Testis (tissue), 3 donors: ENCODE data around the gene AUTS2. TPM values are rescaled to one million over a fixed set of nuclear protein-coding genes. Genes with fewer than 3 reads are reported as not detected.

Source experiments
- DNase-seq: peaks from one replicate; pipeline ENCODE4 v3.0.0-alpha.2; 2019
- H3K27ac ChIP-seq, 2 donors: fragments of 200-600 bp; sonication (generic); one replicate each; pipeline ENCODE4 v1.5.1; 2019
- H3K27me3 ChIP-seq: fragments of 200-600 bp; sonication (generic); one replicate; pipeline ENCODE4 v1.5.1; 2019
- H3K36me3 ChIP-seq: fragments of 200-600 bp; sonication (generic); one replicate; pipeline ENCODE4 v1.5.1; 2017; ENCODE audit warnings: low read depth; ENCODE audit errors: missing control alignments
- H3K4me1 ChIP-seq: fragments of 200-600 bp; sonication (generic); one replicate; pipeline ENCODE4 v1.5.1; 2019
- H3K4me3 ChIP-seq, 2 donors: fragments of 200-600 bp; sonication (generic); one replicate each; pipeline ENCODE4 v1.5.1; 2017 to 2019
- H3K9me3 ChIP-seq: fragments of 200-600 bp; sonication (generic); one replicate; pipeline ENCODE4 v1.5.1; 2017
- CTCF ChIP-seq, 3 experiments: fragments of 450-650 bp in 2 of 3; fragments of 200-600 bp in 1 of 3; sonication (generic) in 1 of 3; IDR thresholded peaks; one replicate each; pipeline ENCODE4 v1.5.1; 2016 to 2019; ENCODE audit warnings: antibody characterized with exemption in 3 of 3, mild to moderate bottlenecking in 2 of 3, moderate library complexity in 1 of 3
- POLR2A ChIP-seq: fragments of 450-650 bp; IDR thresholded peaks from one replicate; pipeline ENCODE4 v1.6.1; 2017; ENCODE audit warnings: antibody characterized with exemption, mild to moderate bottlenecking, moderate library complexity
- WGBS, 2 donors: methylation state at CpG; one replicate each; pipeline ENCODE4 v1.1.5; 2018; 5-methylcytosine and 5-hydroxymethylcytosine counted together
- intact Hi-C: fragments of 100-400 bp; cut with DNase I; formaldehyde crosslinking; loops from one replicate; pipeline ENCODE4 v1.15.1; 2023; ENCODE audit warnings: low total_unique reads
- polyA plus RNA-seq: library from polyadenylated mRNA; stranded (reverse); fragments of 350-450 nt; fragmentation: Illumina TruSeq; extraction: RNeasy Lipid Tissue Mini Kit (QIAGEN cat#74804); gene quantifications from one replicate; pipeline ENCODE4 v1.2.3, GENCODE V29; 2014; ENCODE audit warnings: low read depth, low replicate concordance; ENCODE audit not compliant: insufficient read depth
- total RNA-seq, 2 donors: library from RNA; depleted of rRNA; stranded (reverse); fragments of >200 nt; gene quantifications; one replicate each; pipeline ENCODE4 v1.2.3, GENCODE V29; 2016

AUTS2 gene
- total and polyA plus RNA-seq, 3 donors from 2014 or later: 21.3 to 75.5 (median 56.1) TPM

DNA sequence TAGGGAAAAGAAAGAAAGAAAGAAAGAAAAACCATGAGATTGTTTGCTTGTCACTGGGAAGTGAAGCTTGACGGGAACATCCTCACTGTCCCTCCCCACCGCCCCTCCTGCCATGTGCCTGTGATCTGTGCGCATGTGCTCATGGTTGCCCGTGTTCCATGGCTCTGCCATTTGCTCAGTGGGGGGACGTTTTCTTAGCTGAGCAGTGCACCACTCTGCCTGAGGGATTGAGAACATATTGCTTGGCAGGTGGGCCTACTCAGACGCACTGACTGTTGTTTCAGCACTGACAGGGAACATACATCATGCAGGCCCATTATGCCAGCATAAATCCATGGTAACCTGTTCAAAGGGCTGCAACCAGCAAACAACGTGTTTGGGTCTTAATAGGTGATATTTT, 785.7 kb downstream of the AUTS2 start:
- WGBS, 2 donors: 94 to 96% methylated on average over 7 of the region's 7 CpGs
- no peak for DNase-seq

GRCh38 chr7:70384891-70385290, 786.6 kb downstream of the AUTS2 start:
- no peaks in the 10 kb centered on the region for H3K36me3 ChIP-seq
- H3K27me3 ChIP-seq: no peaks in the 10 kb centered on the region
- no peak for TF ChIP-seq CTCF (IDR thresholded peaks at IDR 0.05)
- no peak for TF ChIP-seq POLR2A
- WGBS, 2 donors: 97 to 98% methylated on average over 3 of the region's 3 CpGs
- H3K9me3 ChIP-seq: no peaks in the 10 kb centered on the region
- H3K27ac ChIP-seq: no peak overlapping the region
- intact Hi-C loops: no loop called here
- DNase-seq: no peak
- no peaks in the 10 kb centered on the region for H3K4me1 ChIP-seq
- H3K4me3 ChIP-seq: no peak overlapping the region

More for the DNA sequence above, 785.7 kb downstream of the AUTS2 start:
- Histone ChIP-seq H3K4me1 (no peaks in the 10 kb centered on the region), H3K27ac (no peak overlapping the region), H3K36me3 (no peaks in the 10 kb centered on the region), H3K27me3 (no peaks in the 10 kb centered on the region), H3K4me3 (no peak overlapping the region), H3K9me3 (no peaks in the 10 kb centered on the region)
- intact Hi-C loops: no loop called here
- TF ChIP-seq POLR2A: no peak
- TF ChIP-seq CTCF (IDR thresholded peaks at IDR 0.05): no peak

DNA sequence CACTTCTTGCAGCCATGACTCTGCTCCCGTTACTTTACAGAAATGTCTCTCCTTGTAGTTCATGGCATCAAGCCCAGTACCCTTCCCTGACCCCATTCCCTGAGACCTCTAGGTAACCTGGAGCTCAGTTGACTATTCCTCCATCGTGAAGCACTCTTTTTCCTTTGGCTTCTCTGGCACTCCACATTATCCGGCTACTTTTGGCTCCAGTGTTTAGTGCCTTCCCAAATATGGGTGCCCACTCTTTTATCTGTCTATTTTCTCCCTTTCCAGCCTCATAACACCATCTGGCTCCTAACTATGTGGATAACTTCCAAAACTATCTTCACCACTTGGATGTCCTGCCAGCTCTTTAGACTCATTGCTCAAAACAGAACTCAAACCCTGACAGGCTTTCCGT, 788.9 kb downstream of the AUTS2 start:
- Histone ChIP-seq H3K36me3 (no peaks in the 10 kb centered on the region), H3K9me3 (no peaks in the 10 kb centered on the region), H3K4me3 (no peak overlapping the region), H3K27me3 (no peaks in the 10 kb centered on the region), H3K27ac (no peak overlapping the region), H3K4me1 (no peaks in the 10 kb centered on the region)
- WGBS, 2 donors: 79 to 85% methylated on average over 4 of the region's 4 CpGs
- DNase-seq: no peak
- no peak for TF ChIP-seq CTCF (IDR thresholded peaks at IDR 0.05)
- TF ChIP-seq POLR2A: no peak
- intact Hi-C loops: no loop called here

- Histone ChIP-seq H3K36me3 (no peaks in the 10 kb centered on the region), H3K4me3 (no peak overlapping the region), H3K27ac (no peak overlapping the region), H3K4me1 (no peaks in the 10 kb centered on the region), H3K27me3 (no peaks in the 10 kb centered on the region), H3K9me3 (no peaks in the 10 kb centered on the region)
- WGBS, 2 donors: 82 to 85% methylated on average over 4 of the region's 4 CpGs
- no peak for TF ChIP-seq CTCF (IDR thresholded peaks at IDR 0.05)
- no peak for TF ChIP-seq POLR2A
- DNase-seq: no peak
- intact Hi-C loops: no loop called here
These were observed 791.4 kb downstream of the AUTS2 start for GRCh38 chr7:70389531-70390151.

GRCh38 chr7:70390251-70390650, 792.0 kb downstream of the AUTS2 start:
- Histone ChIP-seq H3K36me3 (no peaks in the 10 kb centered on the region), H3K27ac (no peak overlapping the region), H3K9me3 (no peaks in the 10 kb centered on the region), H3K4me3 (no peak overlapping the region), H3K27me3 (no peaks in the 10 kb centered on the region), H3K4me1 (no peaks in the 10 kb centered on the region)
- intact Hi-C loops: no loop called here
- TF ChIP-seq CTCF (IDR thresholded peaks at IDR 0.05): no peak
- no peak for TF ChIP-seq POLR2A
- whole genome bisulfite sequencing, 2 donors: 67 to 84% methylated on average over 1 of the region's 1 CpG
- DNase-seq: no peak
